T-helper 2 cell treated with Interferon-gamma antibody and Interleukin-4, amounts not matched to agents 100 ng/mL and 5 ng/mL, for 36 hours (primary cell): ENCODE results near the gene CAMK2D. TPM values are rescaled to one million over a fixed set of nuclear protein-coding genes. Genes with fewer than 3 reads are reported as not detected.

Experiments used
- intact Hi-C: fragments of 100-400 bp; cut with micrococcal nuclease; formaldehyde crosslinking; loops from one replicate; pipeline ENCODE4 v1.15.1; 2023
- total RNA-seq: library from RNA; stranded (reverse); gene quantifications from 2 replicates; pipeline ENCODE4 v1.2.3, GENCODE V29; 2022

The CAMK2D gene
- total RNA-seq, 1 donor from 2014 or later = 30.8 TPM

GRCh38 chr4:113763923-113764322 lies 2.4 kb upstream of the CAMK2D start:
- intact Hi-C loops = loop anchor here (2.0 to 5.0 kb wide), 5 partner anchors 37 to 1617 kb away; partner anchors contain the start of genes AP1AR, FAM241A, LARP7 and ZGRF1

- intact Hi-C loops = loop anchor here (2.0 to 5.0 kb wide), 5 partner anchors 36 to 1616 kb away; partner anchors contain the start of genes AP1AR, FAM241A, LARP7 and ZGRF1
These were observed 1.4 kb upstream of the CAMK2D start for GRCh38 chr4:113763029-113763285.

- intact Hi-C loops = loop anchor here (1.0 to 5.0 kb wide), 11 partner anchors 35 to 1615 kb away; partner anchors contain the start of genes AP1AR, FAM241A, LARP7 and ZGRF1
These were observed 869 bp upstream of the CAMK2D start for GRCh38 chr4:113762186-113763028.

GRCh38 chr4:113760795-113761619 lies 531 bp downstream of the CAMK2D start:
- intact Hi-C loops = loop anchor here (5.0 kb wide), 3 partner anchors 34 to 1614 kb away; partner anchors contain the start of genes AP1AR and FAM241A

GRCh38 chr4:113760094-113760794 lies 1.3 kb downstream of the CAMK2D start:
- intact Hi-C loops = loop anchor here (5.0 kb wide), 3 partner anchors 33 to 1613 kb away; partner anchors contain the start of genes AP1AR and FAM241A

- intact Hi-C loops = loop anchor here (5.0 kb wide), 3 partner anchors 32 to 1612 kb away; partner anchors contain the start of genes AP1AR and FAM241A
These were observed 1.8 kb downstream of the CAMK2D start for GRCh38 chr4:113759696-113760093.

- intact Hi-C loops = no loop called here
These were observed 3.2 kb downstream of the CAMK2D start for GRCh38 chr4:113758372-113758771.

- intact Hi-C loops = no loop called here
These were observed 4.1 kb downstream of the CAMK2D start for GRCh38 chr4:113757486-113757885.

- intact Hi-C loops = loop anchor here (1.0 kb wide), 1 partner anchor 73 kb away; no protein-coding TSS in a partner anchor
These were observed 5.5 kb downstream of the CAMK2D start for GRCh38 chr4:113756005-113756410.

- intact Hi-C loops = no loop called here
These were observed 10.8 kb downstream of the CAMK2D start for GRCh38 chr4:113750734-113751133.

GRCh38 chr4:113750296-113750695 lies 11.2 kb downstream of the CAMK2D start:
- intact Hi-C loops = no loop called here

GRCh38 chr4:113749178-113749577 lies 12.4 kb downstream of the CAMK2D start:
- intact Hi-C loops = no loop called here

GRCh38 chr4:113747949-113748348 lies 13.6 kb downstream of the CAMK2D start:
- intact Hi-C loops = no loop called here

- intact Hi-C loops = no loop called here
These were observed 15.8 kb downstream of the CAMK2D start for GRCh38 chr4:113745711-113746110.

GRCh38 chr4:113744667-113745240 lies 16.8 kb downstream of the CAMK2D start:
- intact Hi-C loops = loop anchor here (5.0 kb wide), 1 partner anchor 42 kb away; no protein-coding TSS in a partner anchor

- intact Hi-C loops = loop anchor here (5.0 kb wide), 1 partner anchor 41 kb away; no protein-coding TSS in a partner anchor
These were observed 17.8 kb downstream of the CAMK2D start for GRCh38 chr4:113743690-113744089.

GRCh38 chr4:113742643-113743042 lies 18.9 kb downstream of the CAMK2D start:
- intact Hi-C loops = loop anchor here (5.0 kb wide), 1 partner anchor 40 kb away; no protein-coding TSS in a partner anchor

- intact Hi-C loops = loop anchor here (5.0 kb wide), 1 partner anchor 40 kb away; no protein-coding TSS in a partner anchor
These were observed 19.6 kb downstream of the CAMK2D start for GRCh38 chr4:113741956-113742355.

- intact Hi-C loops = loop anchor here (5.0 kb wide), 1 partner anchor 39 kb away; no protein-coding TSS in a partner anchor
These were observed 20.6 kb downstream of the CAMK2D start for GRCh38 chr4:113740857-113741379.

GRCh38 chr4:113739197-113739596 lies 22.3 kb downstream of the CAMK2D start:
- intact Hi-C loops = no loop called here
